Measurements from ENCODE around the gene TTC7B. TPM values are rescaled to one million over a fixed set of nuclear protein-coding genes. Genes with fewer than 3 reads are reported as not detected.

The TTC7B gene
- total RNA-seq, 2 donors from 2014 or later, result 25.0 to 40.7 TPM

GRCh38 chr14:90491221-90491885, 324.9 kb downstream of the TTC7B start:
- H3K9me3 ChIP-seq, result no peaks in the 10 kb centered on the region
- 28% methylated on average over 9 of the region's 9 CpGs for WGBS
- intact Hi-C loops (cut with DNase I), result no loop called here
- no peaks in the 10 kb centered on the region for H3K4me1 ChIP-seq (replicated peaks)
- no peaks in the 10 kb centered on the region for H3K27me3 ChIP-seq (replicated peaks; ENCODE audit: insufficient read depth)
- H3K27ac ChIP-seq, result no peak overlapping the region
- DNase-seq (ENCODE audit: low spot score), result no peak
- no peaks in the 10 kb centered on the region for H3K36me3 ChIP-seq
- H3K4me3 ChIP-seq, result no peak overlapping the region
- peak; percentile 33 for TF ChIP-seq POLR2AphosphoS5 (IDR thresholded peaks at IDR 0.05)
- no peak for TF ChIP-seq POLR2A (IDR thresholded peaks at IDR 0.05)
- TF ChIP-seq CTCF (IDR thresholded peaks at IDR 0.05), result no peak

GRCh38 chr14:90490720-90491050, 325.5 kb downstream of the TTC7B start:
- H3K27ac ChIP-seq, result no peak overlapping the region
- intact Hi-C loops (cut with DNase I), result no loop called here
- WGBS, result 95% methylated on average over 3 of the region's 3 CpGs

GRCh38 chr14:90489916-90490719, 326.1 kb downstream of the TTC7B start:
- TF ChIP-seq CTCF (IDR thresholded peaks at IDR 0.05) (no peak), POLR2A (IDR thresholded peaks at IDR 0.05) (no peak), POLR2AphosphoS5 (IDR thresholded peaks at IDR 0.05) (no peak)
- H3K4me3 ChIP-seq, result no peak overlapping the region
- intact Hi-C loops (cut with DNase I), result no loop called here
- no peaks in the 10 kb centered on the region for H3K27me3 ChIP-seq (replicated peaks; ENCODE audit: insufficient read depth)
- H3K4me1 ChIP-seq (replicated peaks), result no peaks in the 10 kb centered on the region
- H3K9me3 ChIP-seq, result no peaks in the 10 kb centered on the region
- WGBS, result 95% methylated on average over 8 of the region's 8 CpGs
- H3K27ac ChIP-seq, result no peak overlapping the region
- no peak for DNase-seq (ENCODE audit: low spot score)
- no peaks in the 10 kb centered on the region for H3K36me3 ChIP-seq

More at GRCh38 chr14:90490720-90491050, 325.5 kb downstream of the TTC7B start:
- Histone ChIP-seq H3K4me3 (no peak overlapping the region), H3K4me1 (replicated peaks) (no peaks in the 10 kb centered on the region), H3K9me3 (no peaks in the 10 kb centered on the region), H3K36me3 (no peaks in the 10 kb centered on the region), H3K27me3 (replicated peaks; ENCODE audit: insufficient read depth) (no peaks in the 10 kb centered on the region)
- TF ChIP-seq POLR2A (IDR thresholded peaks at IDR 0.05) (no peak), CTCF (IDR thresholded peaks at IDR 0.05) (no peak), POLR2AphosphoS5 (IDR thresholded peaks at IDR 0.05) (no peak)
- no peak for DNase-seq (ENCODE audit: low spot score)

GRCh38 chr14:90489306-90489705, 326.9 kb downstream of the TTC7B start:
- H3K4me1 ChIP-seq (replicated peaks), result no peaks in the 10 kb centered on the region
- intact Hi-C loops (cut with DNase I), result no loop called here
- 93% methylated on average over 4 of the region's 4 CpGs for WGBS
- no peaks in the 10 kb centered on the region for H3K9me3 ChIP-seq
- H3K27ac ChIP-seq, result no peak overlapping the region
- no peaks in the 10 kb centered on the region for H3K36me3 ChIP-seq
- no peaks in the 10 kb centered on the region for H3K27me3 ChIP-seq (replicated peaks; ENCODE audit: insufficient read depth)
- no peak overlapping the region for H3K4me3 ChIP-seq
- TF ChIP-seq POLR2A (IDR thresholded peaks at IDR 0.05) (no peak), CTCF (IDR thresholded peaks at IDR 0.05) (no peak), POLR2AphosphoS5 (IDR thresholded peaks at IDR 0.05) (no peak)
- no peak for DNase-seq (ENCODE audit: low spot score)

- no peak overlapping the region for H3K4me3 ChIP-seq
- 94% methylated on average over 5 of the region's 5 CpGs for WGBS
- no peaks in the 10 kb centered on the region for H3K27me3 ChIP-seq (replicated peaks; ENCODE audit: insufficient read depth)
- intact Hi-C loops (cut with DNase I), result no loop called here
- H3K9me3 ChIP-seq, result no peaks in the 10 kb centered on the region
- no peak for TF ChIP-seq POLR2A (IDR thresholded peaks at IDR 0.05)
- no peak for TF ChIP-seq CTCF (IDR thresholded peaks at IDR 0.05)
- no peaks in the 10 kb centered on the region for H3K4me1 ChIP-seq (replicated peaks)
- no peak overlapping the region for H3K27ac ChIP-seq
- DNase-seq (ENCODE audit: low spot score), result no peak
- H3K36me3 ChIP-seq, result no peaks in the 10 kb centered on the region
Measured at GRCh38 chr14:90488256-90488655, 328.0 kb downstream of the TTC7B start.

Data from prostate gland (tissue), 2 donors.